Hepatocyte (in vitro differentiated cells): ENCODE measurements around the gene CFB. TPM values are rescaled to one million over a fixed set of nuclear protein-coding genes. Genes with fewer than 3 reads are reported as not detected.
A peak's percentile ranks its signal among the peaks of the same experiment; 100 is the strongest.
"Not testable (repeated sequence)": the region's sequence is repeated elsewhere in the genome, so short reads cannot be mapped to it uniquely, and the experiment has no call there.

Source experiments
- DNase-seq: peaks from one replicate; pipeline ENCODE4 v3.0.0-alpha.2; 2016; ENCODE audit warnings: low spot score
- H2AFZ ChIP-seq: fragments of 200-600 bp; sonication (generic); 2 replicates; pipeline ENCODE4 v1.6.0; 2016; ENCODE audit warnings: antibody characterized with exemption, mild to moderate bottlenecking
- H3K27ac ChIP-seq: fragments of 200-600 bp; sonication (generic); 2 replicates; pipeline ENCODE4 v1.5.1; 2016; ENCODE audit warnings: mild to moderate bottlenecking
- H3K27me3 ChIP-seq: fragments of 200-600 bp; sonication (generic); 2 replicates; pipeline ENCODE4 v1.6.1; 2016
- H3K36me3 ChIP-seq: fragments of 200-600 bp; sonication (generic); replicated peaks from 2 replicates; pipeline ENCODE4 v1.5.1; 2016; ENCODE audit warnings: low read depth; ENCODE audit not compliant: insufficient read depth
- H3K4me1 ChIP-seq: fragments of 200-600 bp; sonication (generic); 2 replicates; pipeline ENCODE4 v1.5.1; 2016; ENCODE audit warnings: mild to moderate bottlenecking, moderate library complexity; ENCODE audit not compliant: insufficient read depth
- H3K4me2 ChIP-seq: fragments of 200-600 bp; sonication (generic); 2 replicates; pipeline ENCODE4 v1.6.0; 2016
- H3K4me3 ChIP-seq: fragments of 200-600 bp; sonication (generic); 2 replicates; pipeline ENCODE4 v1.5.1; 2016; ENCODE audit warnings: mild to moderate bottlenecking
- H3K79me2 ChIP-seq: fragments of 200-600 bp; sonication (generic); 2 replicates; pipeline ENCODE4 v1.6.0; 2017; ENCODE audit warnings: mild to moderate bottlenecking
- H3K9me2 ChIP-seq: fragments of 200-600 bp; sonication (generic); replicated peaks from 2 replicates; pipeline ENCODE4 v1.6.0; 2017; ENCODE audit warnings: mild to moderate bottlenecking; ENCODE audit not compliant: insufficient read depth
- H3K9me3 ChIP-seq: fragments of 200-600 bp; sonication (generic); 2 replicates; pipeline ENCODE4 v1.5.1; 2016; ENCODE audit warnings: low read depth, mild to moderate bottlenecking
- H4K20me1 ChIP-seq: fragments of 200-600 bp; sonication (generic); 2 replicates; pipeline ENCODE4 v1.6.0; 2016; ENCODE audit warnings: mild to moderate bottlenecking; ENCODE audit not compliant: insufficient read depth, poor library complexity, severe bottlenecking
- CTCF ChIP-seq: fragments of 200-600 bp; sonication (generic); IDR thresholded peaks from 2 replicates; pipeline ENCODE4 v1.5.1; 2016; ENCODE audit warnings: antibody characterized with exemption, mild to moderate bottlenecking; ENCODE audit not compliant: poor library complexity
- EZH2 ChIP-seq: fragments of 200-600 bp; sonication (generic); IDR thresholded peaks from 2 replicates; pipeline ENCODE4 v1.6.1; 2016; ENCODE audit warnings: antibody characterized with exemption, mild to moderate bottlenecking, borderline replicate concordance
- EZH2phosphoT487 ChIP-seq: fragments of 200-600 bp; sonication (generic); IDR thresholded peaks from one replicate; pipeline ENCODE4 v1.6.1; 2018; ENCODE audit warnings: antibody characterized with exemption, mild to moderate bottlenecking, low read depth, moderate library complexity; ENCODE audit not compliant: unreplicated experiment, severe bottlenecking
- WGBS: methylation state at CpG from one replicate; pipeline ENCODE4 v1.1.6; 2016; ENCODE audit warnings: low lambda C conversion rate; ENCODE audit errors: missing lambda C conversion rate; 5-methylcytosine and 5-hydroxymethylcytosine counted together
- polyA plus RNA-seq: library from polyadenylated mRNA; unstranded; fragments of >200 nt; fragmentation: Nextera tagmentation; extraction: Ambion mirVana; gene quantifications from 2 replicates; pipeline ENCODE4 v1.2.1, GENCODE V29; 2016
- total RNA-seq: library from RNA; depleted of rRNA; stranded (reverse); fragments of >200 nt; gene quantifications from 2 replicates; pipeline ENCODE4 v1.2.3, GENCODE V29; 2014

The CFB gene
- total and polyA plus RNA-seq, 2 experiments from 2014 or later, result 190 to 349 TPM

- Histone ChIP-seq H3K4me2 (peak within 1 kb of the TSS; percentile 92), H3K4me3 (peak within 1 kb of the TSS; percentile 58), H3K36me3 (no peaks in the 10 kb centered on the region), H3K79me2 (peaks cover 36% of the 10 kb centered on the region), H3K4me1 (peaks cover 19% of the 10 kb centered on the region), H3K9me2 (no peaks in the 10 kb centered on the region), H4K20me1 (no peaks in the 10 kb centered on the region), H3K27me3 (no peaks in the 10 kb centered on the region), H3K27ac (peak within 1 kb of the TSS; percentile 95), H2AFZ (peak within 1 kb of the TSS; percentile 39), H3K9me3 (no peaks in the 10 kb centered on the region)
- 1% methylated on average over 61 of the region's 62 CpGs for WGBS
- DNase-seq, result peak; percentile 98
- TF ChIP-seq EZH2 (no peak), CTCF (no peak), EZH2phosphoT487 (no peak)
These were observed 26.3 kb downstream of the CFB start, which contains the start of gene DXO for GRCh38 chr6:31971993-31972708. TSS of gene DXO (minus strand) at chr6:31972138. CDS start at chr6:31971675, 463 bp downstream.

- no peaks in the 10 kb centered on the region for H3K36me3 ChIP-seq
- TF ChIP-seq EZH2phosphoT487 (no peak), EZH2 (no peak), CTCF (no peak)
- peaks cover 36% of the 10 kb centered on the region for H3K79me2 ChIP-seq
These were observed 26.9 kb downstream of the CFB start for GRCh38 chr6:31972709-31973350.

GRCh38 chr6:31976065-31976464, 30.2 kb downstream of the CFB start:
- H3K9me2 ChIP-seq, H4K20me1 ChIP-seq, H3K27me3 ChIP-seq, H3K36me3 ChIP-seq, H3K4me3 ChIP-seq, H2AFZ ChIP-seq, H3K27ac ChIP-seq, H3K4me2 ChIP-seq, DNase-seq, H3K9me3 ChIP-seq: not testable (repeated sequence)
- 100% methylated on average over 3 of the region's 30 CpGs for WGBS
- Histone ChIP-seq H3K79me2 (peaks cover 29% of the 10 kb centered on the region), H3K4me1 (peaks cover 11% of the 10 kb centered on the region)

More at GRCh38 chr6:31972709-31973350, 26.9 kb downstream of the CFB start:
- Histone ChIP-seq H3K9me3 (no peaks in the 10 kb centered on the region), H2AFZ (peak overlapping the region; percentile 39), H4K20me1 (no peaks in the 10 kb centered on the region), H3K4me2 (peak overlapping the region; percentile 92), H3K4me3 (peak overlapping the region; percentile 58), H3K27ac (peak overlapping the region; percentile 95), H3K4me1 (peaks cover 19% of the 10 kb centered on the region), H3K9me2 (no peaks in the 10 kb centered on the region), H3K27me3 (no peaks in the 10 kb centered on the region)
- no peak for DNase-seq
- 18% methylated on average over 19 of the region's 19 CpGs for WGBS

- Histone ChIP-seq H3K4me2 (no peak overlapping the region), H3K9me2 (no peaks in the 10 kb centered on the region), H3K27ac (no peak overlapping the region), H4K20me1 (no peaks in the 10 kb centered on the region), H3K4me1 (peaks cover 6% of the 10 kb centered on the region), H3K79me2 (peaks cover 19% of the 10 kb centered on the region), H3K4me3 (no peak overlapping the region), H2AFZ (no peak overlapping the region), H3K36me3 (no peaks in the 10 kb centered on the region), H3K27me3 (no peaks in the 10 kb centered on the region), H3K9me3 (no peaks in the 10 kb centered on the region)
- 97% methylated on average over 12 of the region's 12 CpGs for WGBS
- TF ChIP-seq CTCF (no peak), EZH2phosphoT487 (no peak), EZH2 (no peak)
- no peak for DNase-seq
These were observed 32.0 kb downstream of the CFB start for GRCh38 chr6:31977816-31978431.
